Measurements from ENCODE around the gene CACNA1H. TPM values are rescaled to one million over a fixed set of nuclear protein-coding genes. Genes with fewer than 3 reads are reported as not detected.
"Not testable (repeated sequence)": the region's sequence is repeated elsewhere in the genome, so short reads cannot be mapped to it uniquely, and the experiment has no call there.

Gene CACNA1H
- total and polyA plus RNA-seq, 5 experiments from 2014 or later, result 0.03 to 2.7 (median 1.8) TPM

- ATAC-seq (no peak), DNase-seq (no peak)
- POLR2A ChIA-PET, result no interaction called here
- Mint-ChIP-seq H3K36me3 (no peaks in the 10 kb centered on the region), H3K9me3 (no peaks in the 10 kb centered on the region), H3K27me3 (peaks cover 0 to 2% (median 0%) of the 10 kb centered on the region in 5 donors), H3K27ac (no peak overlapping the region), H3K4me3 (no peak overlapping the region), H3K4me1 (no peaks in the 10 kb centered on the region)
These were observed 69.8 kb downstream of the CACNA1H start for GRCh38 chr16:1222553-1223354.

GRCh38 chr16:1223355-1224214 is 70.7 kb downstream of the CACNA1H start:
- POLR2A ChIA-PET, result no interaction called here
- peaks cover 0 to 2% (median 0%) of the 10 kb centered on the region in 5 donors for H3K27me3 Mint-ChIP-seq
- no peaks in the 10 kb centered on the region for H3K36me3 Mint-ChIP-seq
- ATAC-seq (no peak), DNase-seq (no peak)
- H3K4me3 Mint-ChIP-seq, result no peak overlapping the region
- no peak overlapping the region for H3K27ac Mint-ChIP-seq
- H3K9me3 Mint-ChIP-seq, result no peaks in the 10 kb centered on the region
- no peaks in the 10 kb centered on the region for H3K4me1 Mint-ChIP-seq

- ATAC-seq (no peak), DNase-seq (no peak)
- Mint-ChIP-seq H3K36me3 (no peaks in the 10 kb centered on the region), H3K27me3 (peaks cover 0 to 2% (median 0%) of the 10 kb centered on the region in 5 donors), H3K4me1 (no peaks in the 10 kb centered on the region), H3K9me3 (no peaks in the 10 kb centered on the region), H3K4me3 (no peak overlapping the region), H3K27ac (peak overlapping the region in 1 of 10 donors; percentile 45)
- POLR2A ChIA-PET, result no interaction called here
These were observed 71.7 kb downstream of the CACNA1H start for GRCh38 chr16:1224558-1224957.

GRCh38 chr16:1225051-1225451 is 72.1 kb downstream of the CACNA1H start, which contains the start of gene TPSG1:
Gene TPSG1, minus strand, starts transcription at chr16:1225268. Its CDS starts 16 bp downstream, at chr16:1225252.
- Mint-ChIP-seq H3K36me3 (no peaks in the 10 kb centered on the region), H3K4me1 (no peaks in the 10 kb centered on the region), H3K27me3 (peaks cover 0 to 2% (median 0%) of the 10 kb centered on the region in 5 donors), H3K4me3 (no peak within 1 kb of the TSS), H3K27ac (peak within 1 kb of the TSS in 1 of 10 donors; percentile 45), H3K9me3 (no peaks in the 10 kb centered on the region)
- no peak for ATAC-seq
- POLR2A ChIA-PET, result no interaction called here
- DNase-seq, result no peak

GRCh38 chr16:1225728-1226311 is 72.9 kb downstream of the CACNA1H start:
- H3K36me3 Mint-ChIP-seq, H3K27ac Mint-ChIP-seq, H3K4me3 Mint-ChIP-seq, ATAC-seq, DNase-seq, POLR2A ChIA-PET, H3K4me1 Mint-ChIP-seq, H3K27me3 Mint-ChIP-seq, H3K9me3 Mint-ChIP-seq: not testable (repeated sequence)

GRCh38 chr16:1226692-1227091 is 73.8 kb downstream of the CACNA1H start:
- H3K4me1 Mint-ChIP-seq, POLR2A ChIA-PET, ATAC-seq, H3K4me3 Mint-ChIP-seq, H3K9me3 Mint-ChIP-seq, H3K27ac Mint-ChIP-seq, H3K27me3 Mint-ChIP-seq, H3K36me3 Mint-ChIP-seq: not testable (repeated sequence)
- peak in 1 of 10 donors; percentile 37 for DNase-seq

GRCh38 chr16:1228227-1228626 is 75.3 kb downstream of the CACNA1H start:
- DNase-seq, result peak in 2 of 10 donors; percentile 1 to 13
- ATAC-seq, H3K27me3 Mint-ChIP-seq, H3K4me3 Mint-ChIP-seq, POLR2A ChIA-PET, H3K9me3 Mint-ChIP-seq, H3K27ac Mint-ChIP-seq, H3K36me3 Mint-ChIP-seq, H3K4me1 Mint-ChIP-seq: not testable (repeated sequence)

GRCh38 chr16:1229476-1229875 is 76.6 kb downstream of the CACNA1H start:
- H3K4me1 Mint-ChIP-seq, H3K27ac Mint-ChIP-seq, H3K27me3 Mint-ChIP-seq, H3K36me3 Mint-ChIP-seq, H3K9me3 Mint-ChIP-seq, H3K4me3 Mint-ChIP-seq, POLR2A ChIA-PET, ATAC-seq: not testable (repeated sequence)
- peak in 2 of 10 donors; percentile 1 to 32 for DNase-seq

- H3K9me3 Mint-ChIP-seq, H3K27ac Mint-ChIP-seq, H3K36me3 Mint-ChIP-seq, H3K27me3 Mint-ChIP-seq, DNase-seq, H3K4me1 Mint-ChIP-seq, ATAC-seq, POLR2A ChIA-PET, H3K4me3 Mint-ChIP-seq: not testable (repeated sequence)
These were observed 77.2 kb downstream of the CACNA1H start, which contains the start of gene TPSB2 for GRCh38 chr16:1230084-1230470. Gene TPSB2, minus strand, starts transcription at chr16:1230184. Its CDS starts 233 bp downstream, at chr16:1229951.

GRCh38 chr16:1230471-1231212 is 77.7 kb downstream of the CACNA1H start:
- H3K27me3 Mint-ChIP-seq, H3K27ac Mint-ChIP-seq, H3K9me3 Mint-ChIP-seq, H3K4me3 Mint-ChIP-seq, H3K4me1 Mint-ChIP-seq, ATAC-seq, H3K36me3 Mint-ChIP-seq, POLR2A ChIA-PET: not testable (repeated sequence)
- DNase-seq, result peak in 1 of 10 donors; percentile 27

GRCh38 chr16:1231301-1231700 is 78.4 kb downstream of the CACNA1H start:
- ATAC-seq, H3K9me3 Mint-ChIP-seq, H3K4me1 Mint-ChIP-seq, H3K36me3 Mint-ChIP-seq, H3K4me3 Mint-ChIP-seq, H3K27me3 Mint-ChIP-seq, H3K27ac Mint-ChIP-seq, POLR2A ChIA-PET: not testable (repeated sequence)
- DNase-seq, result peak in 1 of 10 donors; percentile 48

- H3K4me1 Mint-ChIP-seq, H3K4me3 Mint-ChIP-seq, DNase-seq, H3K27ac Mint-ChIP-seq, H3K36me3 Mint-ChIP-seq, POLR2A ChIA-PET, H3K9me3 Mint-ChIP-seq, H3K27me3 Mint-ChIP-seq: not testable (repeated sequence)
- peak in 1 of 2 donors; percentile 46 for ATAC-seq
These were observed 79.3 kb downstream of the CACNA1H start for GRCh38 chr16:1232049-1232748.

Data from naive thymus-derived CD8-positive, alpha-beta T cell (primary cell).